Panc1 (cell line): ENCODE results near the gene GTPBP4.

Experiments
- CTCF ChIP-seq: fragments of 450-650 bp; IDR thresholded peaks from 2 replicates; pipeline ENCODE4 v1.5.1; 2017; ENCODE audit warnings: mild to moderate bottlenecking
- SIN3A ChIP-seq: IDR thresholded peaks from 2 replicates; pipeline ENCODE4 v1.6.1; 2012; ENCODE audit warnings: low read depth, mild to moderate bottlenecking, low read length, moderate library complexity, borderline replicate concordance; ENCODE audit not compliant: insufficient read depth
- TCF7L2 ChIP-seq: IDR thresholded peaks from 2 replicates; pipeline ENCODE4 v1.6.1; 2011; ENCODE audit warnings: mild to moderate bottlenecking, low read depth, low read length, inconsistent platforms

- TF ChIP-seq CTCF (no peak), SIN3A (no peak), TCF7L2 (no peak)
These were observed 15.5 kb upstream of the GTPBP4 start for GRCh38 chr10:972763-973162.
